OCI-LY7 (cell line): ENCODE measurements around the gene LRTM1.

Experiments
- CTCF ChIP-seq: fragments of 200-600 bp; sonication (generic); conservative IDR thresholded peaks from 2 replicates; pipeline ENCODE4 v1.5.1; 2014; ENCODE audit warnings: mild to moderate bottlenecking, antibody characterized with exemption, low read length, moderate library complexity, mixed read lengths
- EZH2phosphoT487 ChIP-seq: fragments of 200-600 bp; sonication (generic); IDR thresholded peaks from 2 replicates; pipeline ENCODE4 v1.6.1; 2018; ENCODE audit warnings: low read depth, borderline replicate concordance, mild to moderate bottlenecking, mixed run types, antibody characterized with exemption, low read length, moderate library complexity, mixed read lengths

DNA sequence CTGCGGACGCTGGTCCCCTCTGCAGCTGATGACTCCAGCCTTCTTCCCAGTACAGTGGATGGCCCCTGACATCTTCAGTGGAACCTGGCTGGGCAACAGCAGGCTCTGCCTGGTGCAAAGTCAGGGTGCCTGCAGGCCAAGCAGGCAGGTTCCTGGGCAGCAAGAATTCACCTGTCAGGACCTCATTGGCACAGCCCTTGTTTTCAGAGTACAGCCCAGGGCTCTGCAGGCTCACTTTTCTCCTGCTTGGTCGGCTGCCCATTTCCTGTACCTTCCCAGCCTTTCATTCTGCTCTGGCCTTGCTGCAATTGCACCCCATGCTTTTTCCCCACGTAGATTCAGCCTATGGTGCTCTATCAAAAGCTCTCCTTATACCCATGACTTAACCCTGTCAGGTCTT lies 56.0 kb downstream of the LRTM1 start:
- no peak for TF ChIP-seq CTCF
- TF ChIP-seq EZH2phosphoT487: no peak
